HepG2 (cell line): ENCODE data around the gene FBXW10. TPM values are rescaled to one million over a fixed set of nuclear protein-coding genes. Genes with fewer than 3 reads are reported as not detected.

Experiments
- DZIP1 ChIP-seq: sonication (generic); formaldehyde crosslinking; IDR thresholded peaks from 2 replicates; pipeline ENCODE4 v1.5.0; 2020; ENCODE audit warnings: mild to moderate bottlenecking, missing genetic modification reagents
- ETV6 ChIP-seq: sonication (generic); formaldehyde crosslinking; conservative IDR thresholded peaks from 2 replicates; pipeline ENCODE4 v1.4.0; 2020; ENCODE audit warnings: missing genetic modification reagents
- MED1 ChIP-seq: sonication (generic); formaldehyde crosslinking; IDR thresholded peaks from 2 replicates; pipeline ENCODE4 v1.4.0; 2020; ENCODE audit warnings: missing genetic modification reagents
- SALL2 ChIP-seq: sonication (generic); formaldehyde crosslinking; IDR thresholded peaks from 2 replicates; pipeline ENCODE4 v1.8.1; 2023; ENCODE audit warnings: mild to moderate bottlenecking, missing genetic modification reagents, inconsistent platforms
- ZBED4 ChIP-seq: sonication (generic); formaldehyde crosslinking; IDR thresholded peaks from 2 replicates; pipeline ENCODE4 v1.4.0; 2020; ENCODE audit warnings: missing genetic modification reagents, borderline replicate concordance
- ZFP91 ChIP-seq: sonication (generic); formaldehyde crosslinking; IDR thresholded peaks from 2 replicates; pipeline ENCODE4 v1.9.0; 2022; ENCODE audit warnings: missing genetic modification reagents, mild to moderate bottlenecking, borderline replicate concordance
- ZNF501 ChIP-seq: sonication (generic); formaldehyde crosslinking; IDR thresholded peaks from 2 replicates; pipeline ENCODE4 v1.5.1; 2020; ENCODE audit warnings: mild to moderate bottlenecking, moderate library complexity, missing genetic modification reagents
- polyA plus RNA-seq, 8 experiments: library from polyadenylated mRNA; depleted of rRNA in 3 of 8; stranded (reverse) in 7 of 8; unstranded in 1 of 8; fragments of >200 nt; fragmentation: Illumina TruSeq in 4 of 8; extraction: Trizol in 4 of 8; gene quantifications; 2 replicates each; pipeline versions ENCODE4 v1.2.1 to v1.2.3, GENCODE V29; 2011 to 2016; ENCODE audit warnings: low read depth in 4 of 8, missing spikeins in 1 of 8, mixed read lengths in 1 of 8; ENCODE audit not compliant: insufficient read depth in 1 of 8
- total RNA-seq, 5 experiments: library from RNA; depleted of rRNA; stranded (reverse); fragments of >200 nt; fragmentation: Illumina TruSeq; extraction: Trizol; gene quantifications; 2 replicates each; pipeline ENCODE4 v1.2.3, GENCODE V29; 2016; ENCODE audit warnings: low read depth in 1 of 5
- TF ChIP-seq, protein P1 (sequence below): sonication (generic); formaldehyde crosslinking; conservative IDR thresholded peaks from 2 replicates; pipeline ENCODE4 v1.4.0; 2020; ENCODE audit warnings: mild to moderate bottlenecking, missing genetic modification reagents, moderate library complexity
- TF ChIP-seq, protein P2 (sequence below): sonication (generic); formaldehyde crosslinking; IDR thresholded peaks from 2 replicates; pipeline ENCODE4 v1.8.1; 2023; ENCODE audit warnings: mild to moderate bottlenecking, missing genetic modification reagents

Gene FBXW10
- total and polyA plus RNA-seq, 2 of the 13 experiments (the other 11 are each of a cell fraction or from before 2014, with no cell fraction given), result 0.04 to 0.17 TPM

DNA sequence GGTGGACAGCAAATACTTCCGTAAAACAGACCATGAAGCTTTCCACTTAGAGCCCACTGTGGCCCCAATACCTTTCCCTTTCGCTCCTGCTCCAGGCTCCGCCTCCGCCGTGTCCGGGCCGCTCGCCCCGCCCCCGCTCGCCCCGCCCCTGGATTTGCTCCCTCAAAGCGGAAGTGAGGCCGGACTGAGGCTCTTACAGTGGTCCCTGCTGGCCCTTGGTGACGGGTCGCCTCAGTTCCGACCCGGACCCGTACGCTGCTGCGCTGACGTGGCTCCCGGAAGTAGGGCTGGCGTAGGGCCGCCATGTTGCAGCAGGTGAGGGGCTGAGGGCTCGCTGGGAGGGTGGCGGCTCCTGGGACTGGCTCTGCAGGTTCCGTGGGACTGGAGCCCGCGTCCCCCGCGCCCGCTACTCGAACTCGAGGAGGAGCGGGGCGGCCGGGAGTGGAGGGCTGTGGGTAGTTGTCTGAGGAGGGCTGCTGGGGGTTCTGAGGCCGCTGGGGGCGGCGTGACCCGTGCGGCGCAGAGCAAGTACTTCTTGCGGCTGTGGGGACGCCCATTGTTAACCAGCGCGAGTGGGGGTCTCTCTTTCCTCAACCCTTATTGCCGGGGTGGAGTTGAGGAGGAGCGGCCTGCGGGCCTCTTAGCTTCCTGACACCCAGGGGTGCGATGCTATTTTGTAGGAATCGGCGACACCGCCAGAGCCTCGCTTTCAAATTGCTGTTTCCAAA is 37.3 kb downstream of the FBXW10 start, which contains the start of gene TVP23B (continued):
- TF ChIP-seq DZIP1 (CRISPR knock-in tag), result 0 out of 2 replicates have a peak, but pooled peaks have one; percentile 28
- TF ChIP-seq, protein P1, sequence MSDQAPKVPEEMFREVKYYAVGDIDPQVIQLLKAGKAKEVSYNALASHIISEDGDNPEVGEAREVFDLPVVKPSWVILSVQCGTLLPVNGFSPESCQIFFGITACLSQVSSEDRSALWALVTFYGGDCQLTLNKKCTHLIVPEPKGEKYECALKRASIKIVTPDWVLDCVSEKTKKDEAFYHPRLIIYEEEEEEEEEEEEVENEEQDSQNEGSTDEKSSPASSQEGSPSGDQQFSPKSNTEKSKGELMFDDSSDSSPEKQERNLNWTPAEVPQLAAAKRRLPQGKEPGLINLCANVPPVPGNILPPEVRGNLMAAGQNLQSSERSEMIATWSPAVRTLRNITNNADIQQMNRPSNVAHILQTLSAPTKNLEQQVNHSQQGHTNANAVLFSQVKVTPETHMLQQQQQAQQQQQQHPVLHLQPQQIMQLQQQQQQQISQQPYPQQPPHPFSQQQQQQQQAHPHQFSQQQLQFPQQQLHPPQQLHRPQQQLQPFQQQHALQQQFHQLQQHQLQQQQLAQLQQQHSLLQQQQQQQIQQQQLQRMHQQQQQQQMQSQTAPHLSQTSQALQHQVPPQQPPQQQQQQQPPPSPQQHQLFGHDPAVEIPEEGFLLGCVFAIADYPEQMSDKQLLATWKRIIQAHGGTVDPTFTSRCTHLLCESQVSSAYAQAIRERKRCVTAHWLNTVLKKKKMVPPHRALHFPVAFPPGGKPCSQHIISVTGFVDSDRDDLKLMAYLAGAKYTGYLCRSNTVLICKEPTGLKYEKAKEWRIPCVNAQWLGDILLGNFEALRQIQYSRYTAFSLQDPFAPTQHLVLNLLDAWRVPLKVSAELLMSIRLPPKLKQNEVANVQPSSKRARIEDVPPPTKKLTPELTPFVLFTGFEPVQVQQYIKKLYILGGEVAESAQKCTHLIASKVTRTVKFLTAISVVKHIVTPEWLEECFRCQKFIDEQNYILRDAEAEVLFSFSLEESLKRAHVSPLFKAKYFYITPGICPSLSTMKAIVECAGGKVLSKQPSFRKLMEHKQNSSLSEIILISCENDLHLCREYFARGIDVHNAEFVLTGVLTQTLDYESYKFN (CRISPR knock-in tag), result peak; percentile 31; the same call in 1 of the 2 replicates
- TF ChIP-seq MED1 (CRISPR knock-in tag), result peak; percentile 59
- TF ChIP-seq ZNF501 (CRISPR knock-in tag), result peak; percentile 18; the same call in 1 of the 2 replicates
- peak; percentile 49; the same call in 1 of the 2 replicates for TF ChIP-seq ZFP91 (CRISPR knock-in tag)
- TF ChIP-seq ZBED4 (CRISPR knock-in tag), result peak; percentile 85; the same call in 1 of the 2 replicates
- 0 out of 2 replicates have a peak, but pooled peaks have one; percentile 39 for TF ChIP-seq ETV6 (CRISPR knock-in tag)
- TF ChIP-seq, protein P2, sequence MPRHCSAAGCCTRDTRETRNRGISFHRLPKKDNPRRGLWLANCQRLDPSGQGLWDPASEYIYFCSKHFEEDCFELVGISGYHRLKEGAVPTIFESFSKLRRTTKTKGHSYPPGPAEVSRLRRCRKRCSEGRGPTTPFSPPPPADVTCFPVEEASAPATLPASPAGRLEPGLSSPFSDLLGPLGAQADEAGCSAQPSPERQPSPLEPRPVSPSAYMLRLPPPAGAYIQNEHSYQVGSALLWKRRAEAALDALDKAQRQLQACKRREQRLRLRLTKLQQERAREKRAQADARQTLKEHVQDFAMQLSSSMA (CRISPR knock-in tag), result 0 out of 2 replicates have a peak, but pooled peaks have one; percentile 35
- peak; percentile 39; the same call in 1 of the 2 replicates for TF ChIP-seq SALL2 (CRISPR knock-in tag)
